Coronary artery (tissue), 2 donors: ENCODE data around the gene SLC52A1.
A peak's percentile ranks its signal among the peaks of the same experiment; 100 is the strongest.

ENCODE experiments used
- DNase-seq: peaks from one replicate; pipeline ENCODE4 v3.0.0-alpha.2; 2017; ENCODE audit warnings: low spot score
- H3K27ac ChIP-seq, 2 donors: fragments of 200-600 bp; sonication (generic); one replicate each; pipeline ENCODE4 v1.5.1; 2016 to 2019
- H3K4me3 ChIP-seq: fragments of 200-600 bp; sonication (generic); 2 replicates; pipeline ENCODE4 v1.5.1; 2016; ENCODE audit warnings: mild to moderate bottlenecking, moderate library complexity
- CTCF ChIP-seq: fragments of 200-600 bp; sonication (generic); IDR thresholded peaks from one replicate; pipeline ENCODE4 v1.5.1; 2019; ENCODE audit warnings: antibody characterized with exemption

Gene SLC52A1

GRCh38 chr17:5000237-5000639, 35.0 kb downstream of the SLC52A1 start:
- peak; percentile 91 for DNase-seq
- no peak for TF ChIP-seq CTCF
- peak overlapping the region; percentile 99 for H3K4me3 ChIP-seq
- H3K27ac ChIP-seq: peak overlapping the region; percentile 83 to 90

- Histone ChIP-seq H3K27ac (peak overlapping the region; percentile 83 to 90), H3K4me3 (peak overlapping the region; percentile 99)
- peak; percentile 54 for DNase-seq
- no peak for TF ChIP-seq CTCF
These were observed 35.7 kb downstream of the SLC52A1 start for GRCh38 chr17:4999430-5000093.

DNA sequence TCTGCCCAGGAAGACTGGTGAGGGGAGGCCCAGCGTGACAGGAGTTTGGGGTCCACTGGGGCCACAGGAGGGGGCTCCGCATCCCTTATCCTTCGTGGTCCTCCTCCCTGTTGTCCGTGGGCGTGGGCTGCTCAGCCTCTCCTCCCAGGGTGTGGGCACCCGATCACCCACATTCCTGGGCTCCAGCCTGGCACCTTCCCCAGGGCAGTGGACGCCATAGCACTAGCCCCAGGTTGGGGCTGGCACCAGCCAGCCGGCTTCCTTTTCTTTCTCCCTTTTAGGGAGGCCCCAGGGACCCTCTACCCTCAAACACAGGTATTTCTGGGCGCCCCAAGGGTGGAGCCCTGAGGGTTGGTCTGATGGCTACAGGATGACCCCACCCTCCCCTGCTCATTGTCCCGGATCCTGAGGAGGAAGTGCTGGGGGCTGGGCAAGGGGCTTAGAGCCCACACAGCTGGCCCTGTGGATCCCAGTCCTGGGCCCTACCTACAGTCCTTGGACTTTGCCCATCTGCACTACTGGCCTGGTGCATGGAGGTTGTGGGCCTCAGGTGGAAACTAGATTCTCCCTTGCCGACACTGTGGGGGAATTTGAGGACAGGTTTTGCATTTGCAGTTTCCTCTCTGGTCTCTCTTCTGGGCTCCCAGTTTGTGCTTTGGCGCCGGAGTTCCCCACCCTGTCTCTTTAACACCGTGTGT, 36.3 kb downstream of the SLC52A1 start:
- peak; percentile 72 for DNase-seq

GRCh38 chr17:4998027-4998731, 37.0 kb downstream of the SLC52A1 start:
- DNase-seq: peak; percentile 79
- H3K4me3 ChIP-seq: peak overlapping the region; percentile 99
- H3K27ac ChIP-seq: peak overlapping the region; percentile 90 to 95
- TF ChIP-seq CTCF: no peak

More for the DNA sequence above, 36.3 kb downstream of the SLC52A1 start:
- peak overlapping the region; percentile 90 to 95 for H3K27ac ChIP-seq
- peak overlapping the region; percentile 99 for H3K4me3 ChIP-seq
- no peak for TF ChIP-seq CTCF

DNA sequence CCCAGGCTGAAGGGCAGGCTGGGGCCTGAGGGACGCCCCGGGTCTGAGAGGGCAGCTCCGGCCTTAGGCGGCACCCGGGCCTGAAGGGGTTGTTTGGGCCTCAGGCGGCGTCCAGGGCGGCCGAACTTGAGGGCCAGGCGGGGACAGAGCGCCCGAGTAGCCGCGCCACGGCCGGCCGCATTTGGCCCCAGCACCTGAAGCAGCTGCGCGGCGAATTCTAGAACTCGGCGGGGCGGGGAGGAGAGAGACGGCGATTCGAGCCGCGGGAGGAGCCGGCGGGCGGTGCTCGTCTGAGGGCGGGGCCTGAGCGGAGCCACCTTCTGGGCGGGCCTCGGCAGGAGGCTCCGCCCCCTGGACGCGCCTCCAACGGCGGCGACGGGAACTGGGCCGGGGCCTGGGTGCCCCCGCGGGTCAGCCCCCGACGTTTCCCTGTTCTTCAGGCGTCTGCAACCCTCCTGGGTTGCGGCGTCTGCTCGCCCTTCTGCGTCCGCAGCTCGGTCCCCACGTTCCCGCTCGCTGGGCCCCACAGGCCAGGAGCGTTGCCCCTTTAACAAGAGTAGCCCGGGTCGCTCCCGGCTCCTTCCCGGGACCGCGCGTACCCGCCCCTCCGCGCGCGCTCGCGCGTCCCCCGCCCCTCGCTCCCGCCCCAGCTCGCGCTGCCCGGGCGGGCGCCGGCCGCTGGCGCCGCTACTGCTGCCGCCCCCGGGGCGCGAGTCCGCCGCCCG, 37.8 kb downstream of the SLC52A1 start, which contains the start of the genes INCA1 and KIF1C:
Gene INCA1, minus strand, starts transcription at position 221 of the 725 bp plus-strand sequence. CDS start 3,085 bp downstream, outside the sequence.
Gene KIF1C, plus strand, starts transcription at position 649 of the 725 bp plus-strand sequence. CDS start 2,297 bp downstream, outside the sequence.
- H3K27ac ChIP-seq: peak within 1 kb of the TSS; percentile 90 to 95
- peak within 1 kb of the TSS; percentile 99 for H3K4me3 ChIP-seq
- peak; percentile 94 for DNase-seq
- TF ChIP-seq CTCF: no peak

DNA sequence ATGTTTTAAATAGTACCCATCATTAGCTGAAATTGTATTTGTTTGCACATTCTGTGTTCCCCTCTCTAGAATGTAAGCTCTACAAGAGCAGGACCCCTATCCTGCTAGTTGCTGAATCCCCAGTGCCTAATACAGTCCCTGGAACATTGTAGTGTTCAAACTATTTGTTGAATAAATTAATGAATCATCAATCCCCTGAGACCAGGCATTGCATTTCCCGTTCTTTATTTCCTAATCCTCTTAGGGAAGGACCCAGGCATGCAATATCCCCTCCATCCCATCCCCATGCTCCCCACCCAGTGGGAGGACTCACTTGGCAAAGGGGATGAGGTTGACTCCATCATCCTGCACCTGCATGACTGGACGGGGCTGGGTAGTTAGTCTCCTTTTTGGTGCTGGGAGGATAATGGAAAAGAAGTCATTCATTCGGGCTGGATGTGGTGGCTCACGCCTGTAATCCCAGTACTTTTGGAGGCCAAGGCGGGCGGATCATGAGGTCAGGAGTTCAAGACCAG, 41.1 kb downstream of the SLC52A1 start:
- TF ChIP-seq CTCF: no peak
- no peak for DNase-seq
- no peak overlapping the region for H3K4me3 ChIP-seq
- no peak overlapping the region for H3K27ac ChIP-seq
